Keratinocyte (primary cell): ENCODE results near the gene CPA3. TPM values are rescaled to one million over a fixed set of nuclear protein-coding genes. Genes with fewer than 3 reads are reported as not detected.

Experiments
- DNase-seq: peaks from one replicate; pipeline ENCODE4 v3.0.0-alpha.2; 2011; ENCODE audit warnings: low read depth, missing footprints, low spot score
- FAIRE-seq: peaks from 2 replicates; lab custom pipeline; 2011; peaks lifted over from hg19 to GRCh38; lab: Jason Lieb, UNC
- H2AFZ ChIP-seq: 2 replicates; pipeline ENCODE4 v1.6.0; 2012; ENCODE audit warnings: low read length, control low read depth, inconsistent platforms; ENCODE audit not compliant: control insufficient read depth
- H3K27ac ChIP-seq: 2 replicates; pipeline ENCODE4 v1.5.1; 2011; ENCODE audit warnings: low read length; ENCODE audit not compliant: control insufficient read depth, insufficient read depth
- H3K27me3 ChIP-seq: 3 replicates; pipeline ENCODE4 v1.6.0; 2011; ENCODE audit warnings: low read length; ENCODE audit not compliant: control insufficient read depth, insufficient read depth; ENCODE audit errors: extremely low read depth
- H3K36me3 ChIP-seq, 2 experiments: 2 replicates in 1 of 2; 3 replicates in 1 of 2; pipeline ENCODE4 v1.5.1; 2011; ENCODE audit warnings: low read length in 2 of 2, mild to moderate bottlenecking in 1 of 2; ENCODE audit not compliant: control insufficient read depth in 2 of 2, insufficient read depth in 2 of 2; ENCODE audit errors: extremely low read depth in 1 of 2
- H3K4me1 ChIP-seq: 3 replicates; pipeline ENCODE4 v1.5.1; 2011; ENCODE audit warnings: low read length; ENCODE audit not compliant: control insufficient read depth, insufficient read depth; ENCODE audit errors: extremely low read depth
- H3K4me2 ChIP-seq: 3 replicates; pipeline ENCODE4 v1.6.0; 2011; ENCODE audit warnings: low read depth, low read length; ENCODE audit not compliant: control insufficient read depth, insufficient read depth; ENCODE audit errors: extremely low read depth
- H3K4me3 ChIP-seq, 3 experiments: fragments of 200-600 bp in 1 of 3; sonication (generic) in 1 of 3; 2 replicates in 2 of 3; 3 replicates in 1 of 3; pipeline ENCODE4 v1.5.1; 2011 to 2016; ENCODE audit warnings: low read length in 3 of 3, mild to moderate bottlenecking in 3 of 3, control low read depth in 2 of 3, inconsistent platforms in 1 of 3, low read depth in 1 of 3, mixed read lengths in 1 of 3, mixed run types in 1 of 3, moderate library complexity in 1 of 3; ENCODE audit not compliant: control insufficient read depth in 2 of 3, insufficient read depth in 2 of 3; ENCODE audit errors: extremely low read depth in 1 of 3
- H3K79me2 ChIP-seq: 2 replicates; pipeline ENCODE4 v1.6.0; 2012; ENCODE audit warnings: low read length; ENCODE audit not compliant: control insufficient read depth, insufficient read depth
- H3K9ac ChIP-seq: 3 replicates; pipeline ENCODE4 v1.6.0; 2011; ENCODE audit warnings: low read length; ENCODE audit not compliant: control insufficient read depth, insufficient read depth; ENCODE audit errors: extremely low read depth
- H3K9me1 ChIP-seq: 3 replicates; pipeline ENCODE4 v1.6.0; 2011; ENCODE audit warnings: low read length; ENCODE audit not compliant: control insufficient read depth, insufficient read depth; ENCODE audit errors: extremely low read depth
- H3K9me3 ChIP-seq: 2 replicates; pipeline ENCODE4 v1.5.1; 2012; ENCODE audit warnings: low read depth, low read length; ENCODE audit not compliant: control insufficient read depth
- H4K20me1 ChIP-seq: 3 replicates; pipeline ENCODE4 v1.6.0; 2011; ENCODE audit warnings: low read length; ENCODE audit not compliant: control insufficient read depth, insufficient read depth; ENCODE audit errors: extremely low read depth
- CTCF ChIP-seq, 3 experiments: IDR thresholded peaks in 1 of 3; conservative IDR thresholded peaks in 1 of 3; optimal IDR thresholded peaks in 1 of 3; 2 replicates in 2 of 3; 3 replicates in 1 of 3; pipeline versions ENCODE3 to v1.5.1; 2011; ENCODE audit warnings: low read length in 3 of 3, mild to moderate bottlenecking in 3 of 3, moderate library complexity in 2 of 3, control low read depth in 1 of 3, inconsistent platforms in 1 of 3; ENCODE audit not compliant: insufficient read depth in 2 of 3; ENCODE audit errors: extremely low read depth in 1 of 3
- EZH2 ChIP-seq: IDR thresholded peaks from one replicate; pipeline ENCODE4 v1.6.1; 2012; ENCODE audit warnings: inconsistent platforms, mild to moderate bottlenecking, low read length, moderate library complexity
- dilution Hi-C: fragments of 300-500 bp; cut with MboI; formaldehyde crosslinking; loops from one replicate; pipeline ENCODE4 v1.7.0; 2020; ENCODE audit warnings: low sequenced_read_pairs; ENCODE audit not compliant: extremely low pct_ligation_motif_present
- polyA plus RNA-seq, 5 experiments: library from polyadenylated mRNA; depleted of rRNA in 3 of 5; stranded (reverse) in 3 of 5; stranded (forward) in 1 of 5; unstranded in 1 of 5; fragments of >200 nt; gene quantifications; 1 replicate in 1 of 5; 2 replicates in 3 of 5; 3 replicates in 1 of 5; pipeline versions ENCODE4 v1.2.1 to v1.2.3, GENCODE V29; 2011 to 2012; ENCODE audit warnings: missing spikeins in 2 of 5, low read depth in 1 of 5, low replicate concordance in 1 of 5

CPA3 gene
- polyA plus RNA-seq, 1 donor (not counting 4 experiments of a cell fraction or from before 2014, with no cell fraction given) = not detected

- Histone ChIP-seq H3K36me3 (no peaks in the 10 kb centered on the region), H2AFZ (no peak overlapping the region), H3K27me3 (no peaks in the 10 kb centered on the region), H3K4me1 (no peaks in the 10 kb centered on the region), H3K27ac (no peak overlapping the region), H3K4me2 (no peak overlapping the region), H3K9me3 (no peaks in the 10 kb centered on the region), H3K4me3 (no peak overlapping the region), H3K9ac (no peak overlapping the region), H3K79me2 (no peaks in the 10 kb centered on the region), H3K9me1 (no peaks in the 10 kb centered on the region), H4K20me1 (no peaks in the 10 kb centered on the region)
- TF ChIP-seq EZH2 (no peak), CTCF (optimal IDR thresholded peaks at IDR 0.05 in 1 of 3, IDR thresholded peaks at IDR 0.05 in 1 of 3, conservative IDR thresholded peaks at IDR 0.05 in 1 of 3; ENCODE audit: extremely low read depth in 1 of 3, insufficient read depth in 2 of 3, low read length in 3 of 3) (no peak)
- DNase-seq (no peak), FAIRE-seq (no peak)
- dilution Hi-C loops = no loop called here
These were observed 24.7 kb downstream of the CPA3 start for GRCh38 chr3:148889828-148890227.

- Histone ChIP-seq H3K27ac (no peak overlapping the region), H3K79me2 (no peaks in the 10 kb centered on the region), H4K20me1 (no peaks in the 10 kb centered on the region), H3K36me3 (no peaks in the 10 kb centered on the region), H2AFZ (no peak overlapping the region), H3K27me3 (no peaks in the 10 kb centered on the region), H3K4me3 (no peak overlapping the region), H3K4me2 (no peak overlapping the region), H3K9me1 (no peaks in the 10 kb centered on the region), H3K4me1 (no peaks in the 10 kb centered on the region), H3K9ac (no peak overlapping the region), H3K9me3 (no peaks in the 10 kb centered on the region)
- no peak for FAIRE-seq
- DNase-seq = no peak
- no peak for TF ChIP-seq EZH2
- TF ChIP-seq CTCF (optimal IDR thresholded peaks at IDR 0.05 in 1 of 3, IDR thresholded peaks at IDR 0.05 in 1 of 3, conservative IDR thresholded peaks at IDR 0.05 in 1 of 3; ENCODE audit: extremely low read depth in 1 of 3, insufficient read depth in 2 of 3, low read length in 3 of 3) = no peak
- dilution Hi-C loops = no loop called here
These were observed 31.0 kb downstream of the CPA3 start for GRCh38 chr3:148896062-148896461.
